Measurements from ENCODE around the gene PRKAR2B.

DNA sequence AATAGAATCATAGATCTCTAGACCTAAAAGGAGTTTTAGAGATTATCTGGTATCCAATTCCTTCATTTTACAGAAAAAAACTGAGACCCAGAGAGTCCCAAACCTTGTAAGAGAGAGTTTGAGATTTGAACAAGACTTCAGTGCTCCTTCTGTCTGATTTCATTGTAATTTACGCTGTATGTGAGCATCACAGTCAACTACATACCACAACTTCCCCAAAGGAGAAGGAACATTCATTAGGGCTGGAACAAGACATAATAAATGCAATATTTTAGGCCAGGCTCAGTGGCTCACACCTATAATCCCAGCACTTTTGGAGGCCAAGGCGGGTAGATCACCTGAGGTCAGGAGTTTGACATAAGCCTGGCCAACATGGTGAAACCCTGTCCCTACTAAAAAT is 17.3 kb upstream of the PRKAR2B start:
- TF ChIP-seq, protein P1, sequence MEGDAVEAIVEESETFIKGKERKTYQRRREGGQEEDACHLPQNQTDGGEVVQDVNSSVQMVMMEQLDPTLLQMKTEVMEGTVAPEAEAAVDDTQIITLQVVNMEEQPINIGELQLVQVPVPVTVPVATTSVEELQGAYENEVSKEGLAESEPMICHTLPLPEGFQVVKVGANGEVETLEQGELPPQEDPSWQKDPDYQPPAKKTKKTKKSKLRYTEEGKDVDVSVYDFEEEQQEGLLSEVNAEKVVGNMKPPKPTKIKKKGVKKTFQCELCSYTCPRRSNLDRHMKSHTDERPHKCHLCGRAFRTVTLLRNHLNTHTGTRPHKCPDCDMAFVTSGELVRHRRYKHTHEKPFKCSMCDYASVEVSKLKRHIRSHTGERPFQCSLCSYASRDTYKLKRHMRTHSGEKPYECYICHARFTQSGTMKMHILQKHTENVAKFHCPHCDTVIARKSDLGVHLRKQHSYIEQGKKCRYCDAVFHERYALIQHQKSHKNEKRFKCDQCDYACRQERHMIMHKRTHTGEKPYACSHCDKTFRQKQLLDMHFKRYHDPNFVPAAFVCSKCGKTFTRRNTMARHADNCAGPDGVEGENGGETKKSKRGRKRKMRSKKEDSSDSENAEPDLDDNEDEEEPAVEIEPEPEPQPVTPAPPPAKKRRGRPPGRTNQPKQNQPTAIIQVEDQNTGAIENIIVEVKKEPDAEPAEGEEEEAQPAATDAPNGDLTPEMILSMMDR (IDR thresholded peaks at IDR 0.05; ENCODE audit: low read depth, low read length), result no peak
- no peak for TF ChIP-seq POLR2A (IDR thresholded peaks at IDR 0.05; ENCODE audit: extremely low read depth, insufficient read length)
- no peak for TF ChIP-seq MYC (IDR thresholded peaks at IDR 0.05; ENCODE audit: low read depth, low read length)

Data from NB4 (cell line).